ENCODE data around the gene DOK4. TPM values are rescaled to one million over a fixed set of nuclear protein-coding genes. Genes with fewer than 3 reads are reported as not detected.

Gene DOK4
- total and polyA plus RNA-seq, 2 of the 8 experiments (the other 6 are each of a cell fraction or from before 2014, with no cell fraction given) = 24.0 to 28.9 TPM

DNA sequence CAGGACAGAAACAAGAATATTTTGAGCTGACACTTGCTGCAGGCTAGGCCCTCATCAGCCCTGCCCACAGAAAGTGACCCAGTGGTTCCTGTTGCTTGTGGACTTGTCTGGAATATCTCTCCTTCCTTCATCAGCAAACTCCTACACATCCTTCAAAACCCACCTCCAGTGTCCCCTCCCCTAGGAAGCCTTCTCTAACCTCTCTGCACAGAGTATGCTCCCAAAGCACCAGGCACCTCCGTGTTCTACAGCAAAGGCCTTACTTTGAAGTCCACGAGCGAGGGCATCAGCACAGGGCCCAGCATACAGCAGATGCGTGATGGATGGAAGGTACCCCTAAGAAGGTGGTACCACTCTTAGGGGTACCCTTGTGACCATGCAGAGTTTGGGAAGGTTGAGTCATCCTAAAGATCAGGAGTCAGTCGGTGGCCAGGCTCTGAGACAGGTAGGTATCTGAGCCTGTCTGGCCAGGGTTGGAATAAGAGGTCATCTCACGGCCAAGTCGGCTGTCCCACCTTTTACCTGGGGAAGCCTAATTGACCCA lies 48.1 kb upstream of the DOK4 start:
- Histone ChIP-seq H2AK5ac (ENCODE audit: low read depth, low read length) (no peak overlapping the region), H4K5ac (ENCODE audit: insufficient read length, low read depth, low read length) (no peak overlapping the region), H3K79me1 (ENCODE audit: low read depth, low read length) (peaks cover 10% of the 10 kb centered on the region), H2BK5ac (ENCODE audit: low read depth, low read length) (no peak overlapping the region), H2BK15ac (ENCODE audit: low read length) (no peak overlapping the region), H3K14ac (ENCODE audit: insufficient read length) (no peak overlapping the region), H3K23ac (ENCODE audit: insufficient read length) (no peak overlapping the region), H4K20me1 (replicated peaks in 1 of 2; ENCODE audit: control insufficient read depth in 1 of 2, insufficient read depth in 2 of 2, low read length in 2 of 2) (peaks cover 6 to 25% of the 10 kb centered on the region in 2 experiments), H3K27me3 (replicated peaks in 1 of 4; ENCODE audit: control insufficient read depth in 3 of 4, extremely low read depth in 1 of 4, insufficient read depth in 3 of 4, low read length in 3 of 4) (peaks cover 0 to 10% (median 4%) of the 10 kb centered on the region in 4 experiments; a peak in 4 of 7 replicates), H3K4me3 (ENCODE audit: extremely low read depth in 1 of 4, insufficient read depth in 2 of 4, low read depth in 3 of 4, low read length in 4 of 4) (no peak overlapping the region), H3K79me2 (ENCODE audit: control insufficient read depth in 1 of 2, insufficient read depth in 2 of 2, low read length in 2 of 2) (peaks cover 0 to 18% of the 10 kb centered on the region in 2 experiments; a peak in 1 of 4 replicates), H3K36me3 (ENCODE audit: control insufficient read depth in 2 of 4, insufficient read depth in 4 of 4, low read length in 3 of 4) (no peaks in the 10 kb centered on the region; a peak in 1 of 8 replicates), H3K4ac (replicated peaks; ENCODE audit: insufficient read length, low read depth, low read length) (no peak overlapping the region), H3K56ac (replicated peaks; ENCODE audit: insufficient read length, low read depth, low read length) (no peak overlapping the region), H4K91ac (replicated peaks; ENCODE audit: insufficient read length, low read length) (no peak overlapping the region), H3K18ac (ENCODE audit: extremely low read depth, low read length) (no peak overlapping the region), H2AFZ (ENCODE audit: low read length) (no peak overlapping the region), H2BK120ac (replicated peaks; ENCODE audit: low read depth, low read length) (no peak overlapping the region), H3K4me1 (replicated peaks in 1 of 4; ENCODE audit: control insufficient read depth in 3 of 4, insufficient read depth in 4 of 4, low read length in 3 of 4) (peaks cover 10 to 53% (median 27%) of the 10 kb centered on the region in 4 experiments), H2BK20ac (ENCODE audit: low read length) (no peak overlapping the region), H4K8ac (ENCODE audit: extremely low read depth, insufficient read depth, low read length) (no peak overlapping the region), H3K23me2 (ENCODE audit: low read depth, low read length) (peaks cover 8% of the 10 kb centered on the region; the same call in 1 of the 2 replicates), H2BK12ac (ENCODE audit: low read depth, low read length) (peak overlapping the region; percentile 50; the same call in 1 of the 2 replicates), H3K9ac (replicated peaks in 1 of 4; ENCODE audit: extremely low read depth in 1 of 4, low read depth in 3 of 4, low read length in 3 of 4) (no peak overlapping the region; a peak in 1 of 7 replicates), H3K4me2 (ENCODE audit: insufficient read depth in 1 of 2, low read depth in 2 of 2, low read length in 2 of 2) (no peak overlapping the region; a peak in 1 of 4 replicates), H3K9me3 (ENCODE audit: insufficient read depth in 2 of 2, low read depth in 1 of 2, low read length in 1 of 2) (no peaks in the 10 kb centered on the region), H3K27ac (ENCODE audit: low read depth, low read length) (no peak overlapping the region)
- POLR2A ChIA-PET (ENCODE audit: partially characterized antibody) = interaction anchor here (0.9 to 1.6 kb wide), 2 partner anchors 62 to 75 kb away, joined by 3 read pairs; no protein-coding TSS in a partner anchor
- TF ChIP-seq KDM4A (IDR thresholded peaks at IDR 0.05; ENCODE audit: low read depth, low read length, severe bottlenecking) = no peak
- TF ChIP-seq EP300 (IDR thresholded peaks at IDR 0.05; ENCODE audit: borderline replicate concordance in 1 of 2, low read depth in 2 of 2, low read length in 2 of 2) = no peak
- no peak for TF ChIP-seq CBX8 (IDR thresholded peaks at IDR 0.05; ENCODE audit: borderline replicate concordance, low read depth, low read length)
- TF ChIP-seq CEBPB (IDR thresholded peaks at IDR 0.05; ENCODE audit: low read depth, low read length) = no peak
- no peak for TF ChIP-seq POU5F1 (IDR thresholded peaks at IDR 0.05; ENCODE audit: low read depth, low read length)
- no peak for TF ChIP-seq PHF8 (conservative IDR thresholded peaks at IDR 0.05; ENCODE audit: low read depth, low read length)
- no peak for TF ChIP-seq TCF12 (IDR thresholded peaks at IDR 0.05; ENCODE audit: low read depth, low read length)
- TF ChIP-seq EGR1 (IDR thresholded peaks at IDR 0.05; ENCODE audit: borderline replicate concordance, low read depth, low read length) = no peak
- TF ChIP-seq NANOG (IDR thresholded peaks at IDR 0.05; ENCODE audit: insufficient read depth, low read depth, low read length, poor library complexity, severe bottlenecking) = no peak
- no peak for TF ChIP-seq TEAD4 (IDR thresholded peaks at IDR 0.05; ENCODE audit: low read depth, low read length)
- no peak for TF ChIP-seq CREB1 (IDR thresholded peaks at IDR 0.05)
- TF ChIP-seq CHD2 (IDR thresholded peaks at IDR 0.05; ENCODE audit: low read length) = no peak
- TF ChIP-seq CHD1 (IDR thresholded peaks at IDR 0.05; ENCODE audit: low read depth, low read length) = no peak
- FAIRE-seq (no peak), DNase-seq (ENCODE audit: low read depth in 1 of 2, low spot score in 2 of 2) (peak in 1 of 2 experiments; percentile 38)
- WGBS, 2 experiments (ENCODE audit: extremely low coverage in 1 of 2, insufficient coverage in 1 of 2, insufficient read length in 1 of 2, insufficient replicate concordance in 2 of 2, low coverage in 1 of 2, low lambda C conversion rate in 2 of 2, missing lambda C conversion rate in 1 of 2) = 91% methylated on average over 7 of the region's 7 CpGs; no CpG with 5 or more reads in 1 of the 2 experiments
- CTCF ChIA-PET (ENCODE audit: partially characterized antibody) = interaction anchor here (0.5 to 1.2 kb wide), 5 partner anchors 8 to 386 kb away, joined by 3 to 9 read pairs (median 3); no protein-coding TSS in a partner anchor

All from H1 (cell line).